ENCODE results near the gene ACSL1.

Gene ACSL1

DNA sequence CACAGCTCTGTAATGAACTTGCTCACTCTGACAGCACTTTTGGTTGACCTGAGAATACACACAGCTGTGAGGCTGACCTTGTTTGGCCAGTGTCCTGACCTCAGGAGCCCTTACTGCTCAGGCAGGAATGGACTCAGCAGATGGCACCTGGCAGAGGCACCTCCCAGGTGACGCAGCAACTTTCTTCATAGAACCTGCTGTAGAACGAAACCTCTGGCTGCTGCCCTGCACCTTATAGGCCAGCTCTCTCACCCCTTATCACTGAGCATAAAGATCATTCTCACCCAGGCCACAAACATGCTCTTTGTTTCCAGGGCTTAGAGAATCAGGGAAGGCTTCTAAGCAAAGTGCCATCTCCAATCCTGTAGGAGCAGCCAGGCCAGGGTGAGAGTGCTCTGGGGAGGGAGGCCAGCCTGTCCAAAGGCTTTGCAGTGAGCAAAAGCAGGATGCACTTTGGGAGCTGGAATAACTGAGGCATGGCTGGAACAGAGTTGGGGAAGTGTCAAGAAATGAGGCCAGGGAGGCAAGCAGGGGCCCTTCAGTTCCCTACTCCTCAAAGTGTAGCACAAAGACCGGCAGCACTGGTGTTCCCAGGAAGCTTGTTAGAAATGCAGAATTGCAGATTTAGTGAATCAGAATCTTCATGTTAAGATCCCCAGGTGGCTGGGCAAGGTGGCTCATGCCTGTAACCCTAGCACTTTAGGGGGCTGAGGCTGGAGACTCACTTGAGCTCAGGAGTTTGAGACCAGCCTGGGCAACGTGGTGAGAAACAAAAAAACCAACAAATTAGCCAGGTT lies 78.5 kb downstream of the ACSL1 start:
- H3K79me1 ChIP-seq (replicated peaks; ENCODE audit: low read length, poor library complexity, severe bottlenecking), result no peaks in the 10 kb centered on the region
- H3K23ac ChIP-seq (ENCODE audit: low read length in 2 of 2), result no peak overlapping the region
- no peak overlapping the region for H2BK120ac ChIP-seq (ENCODE audit: low read depth, low read length)
- H3K36me3 ChIP-seq (ENCODE audit: control insufficient read depth in 1 of 2, insufficient read depth in 2 of 2, low read depth in 1 of 2, low read length in 2 of 2), result peaks cover 1 to 7% of the 10 kb centered on the region in 2 experiments
- H4K8ac ChIP-seq (ENCODE audit: low read length), result no peak overlapping the region
- no peak overlapping the region for H3K4me2 ChIP-seq (ENCODE audit: low read length, poor library complexity, severe bottlenecking)
- no peak overlapping the region for H3K4ac ChIP-seq (ENCODE audit: low read depth in 1 of 2, low read length in 2 of 2)
- H3K14ac ChIP-seq (ENCODE audit: low read length in 2 of 2), result no peak overlapping the region
- peak overlapping the region in 1 of 2 experiments; percentile 16 for H3K4me3 ChIP-seq (ENCODE audit: insufficient read depth in 1 of 2, low read depth in 1 of 2, low read length in 2 of 2)
- H2BK15ac ChIP-seq (ENCODE audit: low read depth, poor library complexity, severe bottlenecking), result no peak overlapping the region
- H4K91ac ChIP-seq (ENCODE audit: low read length), result no peak overlapping the region
- no peaks in the 10 kb centered on the region for H3K27me3 ChIP-seq (ENCODE audit: control insufficient read depth in 1 of 2, insufficient read depth in 1 of 2, low read length in 2 of 2)
- no peak overlapping the region for H2AFZ ChIP-seq (ENCODE audit: low read depth, low read length)
- H3K9ac ChIP-seq (ENCODE audit: low read length), result peak overlapping the region; percentile 83
- peak overlapping the region; percentile 78 for H3K27ac ChIP-seq (ENCODE audit: low read length, poor library complexity, severe bottlenecking)
- H2BK5ac ChIP-seq (ENCODE audit: low read depth, low read length, poor library complexity, severe bottlenecking), result peak overlapping the region; percentile 34
- WGBS, result 69% methylated on average over 4 of the region's 4 CpGs
- DNase-seq, result no peak
- H2BK12ac ChIP-seq (ENCODE audit: low read length in 2 of 2), result no peak overlapping the region
- H2AK5ac ChIP-seq (ENCODE audit: low read length, severe bottlenecking), result peak overlapping the region; percentile 82
- H3K18ac ChIP-seq (ENCODE audit: low read depth in 1 of 2, low read length in 2 of 2), result no peak overlapping the region
- peaks cover 19% of the 10 kb centered on the region for H3K4me1 ChIP-seq (ENCODE audit: control insufficient read depth, insufficient read depth, low read depth, low read length)
- H3K9me3 ChIP-seq (ENCODE audit: control insufficient read depth, low read length), result no peaks in the 10 kb centered on the region

DNA sequence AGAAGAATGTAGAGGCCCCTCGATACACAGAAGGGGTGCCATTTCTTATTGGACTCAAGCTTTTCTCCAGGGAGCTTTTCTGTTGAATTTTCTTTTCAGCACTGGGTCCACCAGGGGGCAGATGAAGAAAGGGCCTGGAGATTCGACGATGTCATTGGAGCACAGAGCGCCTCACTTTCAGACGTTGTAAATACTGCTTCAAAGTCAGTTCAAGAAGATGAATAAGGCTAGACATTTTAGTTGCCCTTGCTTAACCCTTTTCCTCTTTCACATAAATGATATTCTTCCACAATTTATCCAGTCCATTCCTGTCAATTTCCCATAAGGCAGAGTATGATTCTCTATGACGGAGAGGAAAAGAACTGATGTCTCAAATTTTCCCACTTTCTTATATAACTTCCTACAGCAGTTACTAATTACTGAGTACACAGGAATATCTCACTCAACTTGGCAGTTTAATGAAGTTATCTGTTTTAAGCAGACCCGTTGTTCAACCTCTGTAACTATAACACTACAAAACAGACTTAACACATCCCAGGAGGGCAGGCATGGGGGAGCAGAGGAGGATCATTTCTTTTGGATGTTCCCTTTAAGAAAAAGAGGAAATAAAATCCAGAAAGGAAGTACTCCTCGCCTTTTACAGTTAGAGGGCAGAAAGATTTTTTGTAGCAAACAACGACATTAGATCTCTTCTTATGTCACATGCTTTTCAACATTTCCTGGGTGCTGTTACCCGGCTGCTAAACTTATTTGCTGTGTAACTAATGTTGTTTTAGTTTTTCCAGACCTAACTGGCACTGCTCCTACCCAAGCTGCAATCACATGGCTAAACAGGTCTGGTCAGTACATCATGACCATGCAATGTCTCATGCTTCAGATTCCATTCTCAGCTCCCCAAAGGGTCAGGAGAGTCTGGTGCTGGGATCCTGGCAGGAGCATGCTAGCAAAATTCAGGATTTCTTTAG lies 79.7 kb downstream of the ACSL1 start:
- Histone ChIP-seq H3K4me3 (ENCODE audit: insufficient read depth in 1 of 2, low read depth in 1 of 2, low read length in 2 of 2) (peak overlapping the region in 1 of 2 experiments; percentile 34), H3K4me1 (ENCODE audit: control insufficient read depth, insufficient read depth, low read depth, low read length) (peaks cover 16% of the 10 kb centered on the region), H2BK5ac (ENCODE audit: low read depth, low read length, poor library complexity, severe bottlenecking) (no peak overlapping the region), H3K27me3 (ENCODE audit: control insufficient read depth in 1 of 2, insufficient read depth in 1 of 2, low read length in 2 of 2) (no peaks in the 10 kb centered on the region), H3K79me1 (replicated peaks; ENCODE audit: low read length, poor library complexity, severe bottlenecking) (no peaks in the 10 kb centered on the region), H3K9ac (ENCODE audit: low read length) (peak overlapping the region; percentile 83), H2AFZ (ENCODE audit: low read depth, low read length) (no peak overlapping the region), H3K4ac (ENCODE audit: low read depth in 1 of 2, low read length in 2 of 2) (no peak overlapping the region), H3K23ac (ENCODE audit: low read length in 2 of 2) (no peak overlapping the region), H4K91ac (ENCODE audit: low read length) (no peak overlapping the region), H3K9me3 (ENCODE audit: control insufficient read depth, low read length) (no peaks in the 10 kb centered on the region), H2BK15ac (ENCODE audit: low read depth, poor library complexity, severe bottlenecking) (no peak overlapping the region), H2BK120ac (ENCODE audit: low read depth, low read length) (no peak overlapping the region), H3K18ac (ENCODE audit: low read depth in 1 of 2, low read length in 2 of 2) (no peak overlapping the region), H2AK5ac (ENCODE audit: low read length, severe bottlenecking) (no peak overlapping the region), H3K14ac (ENCODE audit: low read length in 2 of 2) (no peak overlapping the region), H4K8ac (ENCODE audit: low read length) (no peak overlapping the region), H3K4me2 (ENCODE audit: low read length, poor library complexity, severe bottlenecking) (no peak overlapping the region), H2BK12ac (ENCODE audit: low read length in 2 of 2) (no peak overlapping the region), H3K36me3 (ENCODE audit: control insufficient read depth in 1 of 2, insufficient read depth in 2 of 2, low read depth in 1 of 2, low read length in 2 of 2) (no peaks in the 10 kb centered on the region), H3K27ac (ENCODE audit: low read length, poor library complexity, severe bottlenecking) (peak overlapping the region; percentile 78)
- WGBS, result 44% methylated on average over 9 of the region's 10 CpGs
- DNase-seq, result peak; percentile 74

DNA sequence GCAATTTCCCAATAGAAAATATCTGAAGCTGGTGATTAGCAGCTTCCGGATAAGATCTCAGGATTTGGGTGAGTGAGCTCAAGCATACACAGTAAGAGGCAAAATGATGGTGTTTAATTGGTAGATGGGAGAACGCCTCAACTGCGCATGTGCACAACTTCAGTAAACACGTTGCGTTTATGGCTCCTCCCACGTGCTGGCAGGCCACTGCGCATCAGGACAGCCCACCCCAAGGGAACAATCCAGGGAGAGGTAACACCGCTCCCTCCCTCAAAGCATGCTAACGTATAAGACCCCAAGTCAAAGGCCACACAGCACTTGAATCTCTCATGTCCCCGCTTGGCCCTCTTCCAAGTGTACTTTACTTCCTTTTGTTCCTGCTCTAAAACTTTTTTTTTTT lies 81.5 kb downstream of the ACSL1 start:
- no peak for DNase-seq
- no peak overlapping the region for H2BK15ac ChIP-seq (ENCODE audit: low read depth, poor library complexity, severe bottlenecking)
- H3K79me1 ChIP-seq (replicated peaks; ENCODE audit: low read length, poor library complexity, severe bottlenecking), result no peaks in the 10 kb centered on the region
- no peak overlapping the region for H3K4ac ChIP-seq (ENCODE audit: low read depth in 1 of 2, low read length in 2 of 2)
- H4K8ac ChIP-seq (ENCODE audit: low read length), result no peak overlapping the region
- H3K4me2 ChIP-seq (ENCODE audit: low read length, poor library complexity, severe bottlenecking), result no peak overlapping the region
- H3K23ac ChIP-seq (ENCODE audit: low read length in 2 of 2), result no peak overlapping the region
- H3K27me3 ChIP-seq (ENCODE audit: control insufficient read depth in 1 of 2, insufficient read depth in 1 of 2, low read length in 2 of 2), result no peaks in the 10 kb centered on the region
- no peaks in the 10 kb centered on the region for H3K9me3 ChIP-seq (ENCODE audit: control insufficient read depth, low read length)
- peak overlapping the region; percentile 71 for H2AK5ac ChIP-seq (ENCODE audit: low read length, severe bottlenecking)
- H3K18ac ChIP-seq (ENCODE audit: low read depth in 1 of 2, low read length in 2 of 2), result no peak overlapping the region
- no peak overlapping the region for H3K14ac ChIP-seq (ENCODE audit: low read length in 2 of 2)
- no peak overlapping the region for H2BK120ac ChIP-seq (ENCODE audit: low read depth, low read length)
- H3K36me3 ChIP-seq (ENCODE audit: control insufficient read depth in 1 of 2, insufficient read depth in 2 of 2, low read depth in 1 of 2, low read length in 2 of 2), result no peaks in the 10 kb centered on the region
- H4K91ac ChIP-seq (ENCODE audit: low read length), result peak overlapping the region; percentile 34
- H2AFZ ChIP-seq (ENCODE audit: low read depth, low read length), result no peak overlapping the region
- no peak overlapping the region for H2BK12ac ChIP-seq (ENCODE audit: low read length in 2 of 2)
- H3K4me3 ChIP-seq (ENCODE audit: insufficient read depth in 1 of 2, low read depth in 1 of 2, low read length in 2 of 2), result no peak overlapping the region
- no peak overlapping the region for H2BK5ac ChIP-seq (ENCODE audit: low read depth, low read length, poor library complexity, severe bottlenecking)
- no peak overlapping the region for H3K27ac ChIP-seq (ENCODE audit: low read length, poor library complexity, severe bottlenecking)
- no peak overlapping the region for H3K9ac ChIP-seq (ENCODE audit: low read length)
- H3K4me1 ChIP-seq (ENCODE audit: control insufficient read depth, insufficient read depth, low read depth, low read length), result peaks cover 16% of the 10 kb centered on the region
- WGBS, result 87% methylated on average over 10 of the region's 10 CpGs

DNA sequence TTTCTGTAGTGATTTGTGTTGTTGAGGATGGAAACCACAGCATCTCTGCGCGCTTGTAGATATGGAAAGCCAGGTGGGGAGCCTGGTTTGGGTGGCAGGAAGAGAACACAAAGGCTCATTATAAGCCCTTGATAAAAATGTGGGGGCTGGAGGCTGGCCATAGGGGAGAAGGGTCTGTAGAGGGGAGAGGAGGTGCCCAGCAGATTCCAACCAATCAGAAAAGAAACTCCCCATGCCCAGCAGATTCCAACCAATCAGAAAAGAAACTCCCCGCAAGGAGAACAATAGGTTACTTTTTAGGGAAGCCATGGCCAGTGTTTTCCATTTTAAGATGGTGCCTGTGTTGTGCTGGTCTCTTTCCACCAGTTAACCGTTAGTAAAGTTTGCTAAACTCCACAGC lies 82.1 kb downstream of the ACSL1 start:
- Histone ChIP-seq H3K4me1 (ENCODE audit: control insufficient read depth, insufficient read depth, low read depth, low read length) (peaks cover 16% of the 10 kb centered on the region), H3K4me3 (ENCODE audit: insufficient read depth in 1 of 2, low read depth in 1 of 2, low read length in 2 of 2) (no peak overlapping the region)

More for the DNA sequence above, 82.1 kb downstream of the ACSL1 start:
- no peak overlapping the region for H3K18ac ChIP-seq (ENCODE audit: low read depth in 1 of 2, low read length in 2 of 2)
- no peak overlapping the region for H2BK12ac ChIP-seq (ENCODE audit: low read length in 2 of 2)
- no peak overlapping the region for H3K4me2 ChIP-seq (ENCODE audit: low read length, poor library complexity, severe bottlenecking)
- no peak overlapping the region for H3K4ac ChIP-seq (ENCODE audit: low read depth in 1 of 2, low read length in 2 of 2)
- DNase-seq, result no peak
- no peaks in the 10 kb centered on the region for H3K79me1 ChIP-seq (replicated peaks; ENCODE audit: low read length, poor library complexity, severe bottlenecking)
- H4K8ac ChIP-seq (ENCODE audit: low read length), result no peak overlapping the region
- no peak overlapping the region for H3K14ac ChIP-seq (ENCODE audit: low read length in 2 of 2)
- H3K27ac ChIP-seq (ENCODE audit: low read length, poor library complexity, severe bottlenecking), result no peak overlapping the region
- no peak overlapping the region for H2AFZ ChIP-seq (ENCODE audit: low read depth, low read length)
- no peak overlapping the region for H4K91ac ChIP-seq (ENCODE audit: low read length)
- H3K9me3 ChIP-seq (ENCODE audit: control insufficient read depth, low read length), result no peaks in the 10 kb centered on the region
- no peak overlapping the region for H2BK15ac ChIP-seq (ENCODE audit: low read depth, poor library complexity, severe bottlenecking)
- no peak overlapping the region for H2BK120ac ChIP-seq (ENCODE audit: low read depth, low read length)
- WGBS, result 55% methylated on average over 4 of the region's 4 CpGs
- no peak overlapping the region for H3K23ac ChIP-seq (ENCODE audit: low read length in 2 of 2)
- H2AK5ac ChIP-seq (ENCODE audit: low read length, severe bottlenecking), result peak overlapping the region; percentile 71
- H3K9ac ChIP-seq (ENCODE audit: low read length), result no peak overlapping the region
- H3K27me3 ChIP-seq (ENCODE audit: control insufficient read depth in 1 of 2, insufficient read depth in 1 of 2, low read length in 2 of 2), result no peaks in the 10 kb centered on the region
- no peaks in the 10 kb centered on the region for H3K36me3 ChIP-seq (ENCODE audit: control insufficient read depth in 1 of 2, insufficient read depth in 2 of 2, low read depth in 1 of 2, low read length in 2 of 2)
- H2BK5ac ChIP-seq (ENCODE audit: low read depth, low read length, poor library complexity, severe bottlenecking), result peak overlapping the region; percentile 15

All from mesenchymal stem cell (in vitro differentiated cells and primary cell).